PC-3 (cell line): ENCODE results near the gene AREL1.

Experiments used
- EZH2 ChIP-seq: fragments of 300-600 bp; sonication (generic); IDR thresholded peaks from one replicate; pipeline ENCODE4 v1.6.1; 2017; ENCODE audit warnings: antibody characterized with exemption, mild to moderate bottlenecking, low read length; ENCODE audit not compliant: unreplicated experiment
- EZH2phosphoT487 ChIP-seq: fragments of 300-600 bp; sonication (generic); IDR thresholded peaks from 2 replicates; pipeline ENCODE4 v1.6.1; 2018; ENCODE audit warnings: mild to moderate bottlenecking, antibody characterized with exemption, low read length, borderline replicate concordance
- TF ChIP-seq, protein P1 (sequence below): fragments of 300-600 bp; sonication (generic); conservative IDR thresholded peaks from 2 replicates; pipeline ENCODE4 v1.5.1; 2017; ENCODE audit warnings: antibody characterized with exemption, low read depth, mild to moderate bottlenecking, low read length

DNA sequence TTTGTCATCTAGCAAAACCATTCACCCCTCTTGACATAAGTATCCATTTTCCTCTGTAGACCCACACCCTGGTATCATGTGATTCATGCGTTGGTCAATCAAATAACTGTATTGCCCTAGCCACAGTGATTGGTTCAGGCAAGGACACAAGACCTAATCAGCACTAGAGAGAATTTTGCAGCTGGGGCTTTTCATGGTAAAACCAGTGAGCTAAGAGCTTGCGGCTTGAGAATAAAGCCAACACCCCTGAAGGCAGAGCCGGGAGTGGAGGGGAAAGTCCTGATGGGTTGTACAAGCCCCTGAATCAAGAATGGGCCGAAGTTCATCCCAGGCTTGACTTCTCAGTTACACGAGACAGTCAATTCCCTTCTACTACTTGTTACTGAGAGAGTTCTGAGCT, 67.6 kb downstream of the AREL1 start:
- TF ChIP-seq, protein P1, sequence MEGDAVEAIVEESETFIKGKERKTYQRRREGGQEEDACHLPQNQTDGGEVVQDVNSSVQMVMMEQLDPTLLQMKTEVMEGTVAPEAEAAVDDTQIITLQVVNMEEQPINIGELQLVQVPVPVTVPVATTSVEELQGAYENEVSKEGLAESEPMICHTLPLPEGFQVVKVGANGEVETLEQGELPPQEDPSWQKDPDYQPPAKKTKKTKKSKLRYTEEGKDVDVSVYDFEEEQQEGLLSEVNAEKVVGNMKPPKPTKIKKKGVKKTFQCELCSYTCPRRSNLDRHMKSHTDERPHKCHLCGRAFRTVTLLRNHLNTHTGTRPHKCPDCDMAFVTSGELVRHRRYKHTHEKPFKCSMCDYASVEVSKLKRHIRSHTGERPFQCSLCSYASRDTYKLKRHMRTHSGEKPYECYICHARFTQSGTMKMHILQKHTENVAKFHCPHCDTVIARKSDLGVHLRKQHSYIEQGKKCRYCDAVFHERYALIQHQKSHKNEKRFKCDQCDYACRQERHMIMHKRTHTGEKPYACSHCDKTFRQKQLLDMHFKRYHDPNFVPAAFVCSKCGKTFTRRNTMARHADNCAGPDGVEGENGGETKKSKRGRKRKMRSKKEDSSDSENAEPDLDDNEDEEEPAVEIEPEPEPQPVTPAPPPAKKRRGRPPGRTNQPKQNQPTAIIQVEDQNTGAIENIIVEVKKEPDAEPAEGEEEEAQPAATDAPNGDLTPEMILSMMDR: no peak
- TF ChIP-seq EZH2: no peak
- no peak for TF ChIP-seq EZH2phosphoT487
